Stimulated activated naive CD8-positive, alpha-beta T cell treated with anti-CD3 and anti-CD28 coated beads, Interleukin-15, Interleukin-2, amounts not matched to agents 100 ng/mL and 50 ng/mL, for 24 hours (primary cell): ENCODE measurements around the gene LAX1.
"Not testable (repeated sequence)": the region's sequence is repeated elsewhere in the genome, so short reads cannot be mapped to it uniquely, and the experiment has no call there.

ENCODE experiments used
- H3K27ac Mint-ChIP-seq: one replicate; pipeline ENCODE4 v1.8.0; 2021; ENCODE audit warnings: mild to moderate bottlenecking, mixed read lengths
- H3K27me3 Mint-ChIP-seq: one replicate; pipeline ENCODE4 v1.8.0; 2021; ENCODE audit warnings: mixed read lengths
- H3K36me3 Mint-ChIP-seq: one replicate; pipeline ENCODE4 v1.8.0; 2021; ENCODE audit warnings: low read depth, mixed read lengths
- H3K4me1 Mint-ChIP-seq: one replicate; pipeline ENCODE4 v1.8.0; 2021; ENCODE audit warnings: low read depth, mixed read lengths
- H3K4me3 Mint-ChIP-seq: one replicate; pipeline ENCODE4 v1.8.0; 2021; ENCODE audit warnings: mild to moderate bottlenecking, mixed read lengths
- H3K9me3 Mint-ChIP-seq: one replicate; pipeline ENCODE4 v1.8.0; 2021; ENCODE audit warnings: mixed read lengths

LAX1 gene, protein sequence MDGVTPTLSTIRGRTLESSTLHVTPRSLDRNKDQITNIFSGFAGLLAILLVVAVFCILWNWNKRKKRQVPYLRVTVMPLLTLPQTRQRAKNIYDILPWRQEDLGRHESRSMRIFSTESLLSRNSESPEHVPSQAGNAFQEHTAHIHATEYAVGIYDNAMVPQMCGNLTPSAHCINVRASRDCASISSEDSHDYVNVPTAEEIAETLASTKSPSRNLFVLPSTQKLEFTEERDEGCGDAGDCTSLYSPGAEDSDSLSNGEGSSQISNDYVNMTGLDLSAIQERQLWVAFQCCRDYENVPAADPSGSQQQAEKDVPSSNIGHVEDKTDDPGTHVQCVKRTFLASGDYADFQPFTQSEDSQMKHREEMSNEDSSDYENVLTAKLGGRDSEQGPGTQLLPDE

DNA sequence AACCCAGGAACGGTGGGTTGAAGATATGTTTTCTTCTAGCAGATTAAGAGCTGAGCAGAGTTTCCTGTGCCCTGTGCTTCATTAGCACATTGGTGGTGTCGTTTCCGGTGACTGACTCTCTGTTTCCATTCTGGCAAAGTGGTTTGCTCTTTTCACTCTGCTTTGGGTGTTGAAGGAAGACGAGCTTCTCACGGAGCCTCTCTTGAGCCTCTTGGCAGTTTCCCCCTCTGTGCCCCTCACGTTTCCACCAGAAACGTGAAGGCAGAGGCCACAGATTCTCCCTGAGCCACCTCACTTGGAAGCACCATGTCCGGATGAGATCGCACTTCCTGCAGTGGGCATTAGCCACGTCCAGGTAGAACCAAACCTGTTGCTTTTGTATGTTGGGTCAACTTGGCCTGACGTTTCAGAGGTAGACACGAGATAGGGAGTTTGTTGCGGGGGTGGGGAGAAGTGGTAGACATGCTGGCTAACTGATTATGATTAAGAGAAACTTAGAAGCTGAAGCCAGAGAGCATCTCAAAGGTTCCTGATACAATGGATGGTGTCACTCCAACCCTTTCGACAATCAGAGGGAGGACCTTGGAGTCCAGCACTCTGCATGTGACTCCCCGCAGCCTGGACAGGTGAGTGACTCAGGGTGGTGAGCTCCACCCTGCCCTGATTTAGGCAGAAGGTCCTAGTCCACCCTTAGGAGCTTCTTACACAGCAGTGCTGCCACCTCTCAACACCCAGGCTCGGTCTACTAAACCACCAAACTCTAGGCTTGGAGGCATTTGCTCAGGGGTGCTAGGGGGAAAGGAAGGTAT is at the start of gene LAX1:
Gene LAX1 (plus strand): TSS at position 155 of the 809 bp plus-strand sequence. CDS start 383 bp downstream, at position 538.
- peak within 1 kb of the TSS; percentile 99 for H3K4me3 Mint-ChIP-seq
- peak within 1 kb of the TSS; percentile 100 for H3K27ac Mint-ChIP-seq
- peaks cover 16% of the 10 kb centered on the region for H3K36me3 Mint-ChIP-seq
- no peaks in the 10 kb centered on the region for H3K27me3 Mint-ChIP-seq
- H3K9me3 Mint-ChIP-seq: no peaks in the 10 kb centered on the region
- H3K4me1 Mint-ChIP-seq: peaks cover 60% of the 10 kb centered on the region

DNA sequence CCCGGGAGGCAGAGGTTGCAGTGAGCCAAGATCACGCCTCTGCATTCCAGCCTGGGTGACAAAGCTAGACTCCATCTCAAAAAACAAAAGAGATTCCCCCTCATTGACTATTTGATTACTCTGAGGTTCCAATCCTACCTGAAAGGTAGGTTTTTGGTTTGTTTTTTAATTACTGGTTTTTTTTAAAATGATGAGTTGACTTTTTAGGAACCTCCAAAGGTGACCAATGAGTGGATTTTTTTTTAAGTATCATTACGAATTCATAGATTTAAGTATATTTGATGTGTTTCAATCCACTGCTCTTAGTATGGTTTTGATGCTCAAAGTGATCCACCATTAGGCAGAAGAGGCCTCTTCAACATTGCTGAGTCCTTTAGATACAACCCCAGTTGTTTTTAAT is 47.9 kb upstream of the LAX1 start:
- no peak overlapping the region for H3K4me3 Mint-ChIP-seq
- H3K36me3 Mint-ChIP-seq: peaks cover 10% of the 10 kb centered on the region
- H3K27ac Mint-ChIP-seq: no peak overlapping the region
- no peaks in the 10 kb centered on the region for H3K27me3 Mint-ChIP-seq
- H3K4me1 Mint-ChIP-seq: no peaks in the 10 kb centered on the region
- no peaks in the 10 kb centered on the region for H3K9me3 Mint-ChIP-seq

DNA sequence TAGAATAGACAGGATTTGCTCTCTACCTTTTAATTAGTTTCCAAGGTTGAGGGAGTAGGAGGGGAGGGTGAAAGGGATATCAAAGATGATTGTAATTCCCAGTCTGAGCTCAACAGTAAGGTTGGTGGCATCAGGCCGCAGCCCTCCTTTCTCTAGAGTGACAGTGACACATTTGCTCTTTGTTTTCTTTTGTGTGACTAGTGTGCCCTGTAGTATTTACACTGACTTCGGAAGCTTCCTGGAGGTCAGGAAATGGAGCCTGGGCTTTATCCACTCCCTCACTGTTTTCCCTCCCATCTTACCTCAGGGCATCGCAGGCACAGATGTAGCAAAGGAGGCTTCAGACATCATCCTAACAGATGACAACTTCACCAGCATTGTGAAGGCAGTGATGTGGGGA is 44.7 kb upstream of the LAX1 start:
- H3K4me3 Mint-ChIP-seq: no peak overlapping the region
- no peaks in the 10 kb centered on the region for H3K4me1 Mint-ChIP-seq
- peaks cover 4% of the 10 kb centered on the region for H3K36me3 Mint-ChIP-seq
- H3K9me3 Mint-ChIP-seq: no peaks in the 10 kb centered on the region
- no peak overlapping the region for H3K27ac Mint-ChIP-seq
- H3K27me3 Mint-ChIP-seq: no peaks in the 10 kb centered on the region

DNA sequence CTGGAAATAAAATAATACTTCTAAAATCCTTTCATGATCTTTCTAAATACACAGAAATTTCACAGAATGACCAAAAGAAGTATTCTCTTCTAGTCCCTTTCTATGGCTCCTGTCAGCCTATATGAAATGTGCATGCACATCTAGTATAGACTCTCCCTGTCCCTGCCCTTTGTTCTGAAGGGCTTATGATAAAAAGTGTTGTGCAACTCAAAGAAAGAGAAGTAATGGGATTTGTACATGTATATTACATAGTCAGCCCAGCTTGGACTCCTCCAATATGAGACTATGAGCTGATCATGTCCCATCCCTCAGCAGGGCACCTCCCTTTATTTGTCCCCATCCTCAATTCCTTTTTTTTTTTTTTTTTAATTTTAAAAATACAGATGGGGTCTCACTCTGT is 42.1 kb upstream of the LAX1 start:
- Mint-ChIP-seq H3K4me1 (no peaks in the 10 kb centered on the region), H3K9me3 (no peaks in the 10 kb centered on the region), H3K36me3 (peaks cover 12% of the 10 kb centered on the region), H3K27me3 (no peaks in the 10 kb centered on the region), H3K27ac (no peak overlapping the region), H3K4me3 (no peak overlapping the region)

GRCh38 chr1:203726417-203726867 is 38.5 kb upstream of the LAX1 start:
- Mint-ChIP-seq H3K27ac (no peak overlapping the region), H3K4me3 (no peak overlapping the region), H3K27me3 (no peaks in the 10 kb centered on the region), H3K9me3 (no peaks in the 10 kb centered on the region), H3K4me1 (no peaks in the 10 kb centered on the region), H3K36me3 (peaks cover 16% of the 10 kb centered on the region)

DNA sequence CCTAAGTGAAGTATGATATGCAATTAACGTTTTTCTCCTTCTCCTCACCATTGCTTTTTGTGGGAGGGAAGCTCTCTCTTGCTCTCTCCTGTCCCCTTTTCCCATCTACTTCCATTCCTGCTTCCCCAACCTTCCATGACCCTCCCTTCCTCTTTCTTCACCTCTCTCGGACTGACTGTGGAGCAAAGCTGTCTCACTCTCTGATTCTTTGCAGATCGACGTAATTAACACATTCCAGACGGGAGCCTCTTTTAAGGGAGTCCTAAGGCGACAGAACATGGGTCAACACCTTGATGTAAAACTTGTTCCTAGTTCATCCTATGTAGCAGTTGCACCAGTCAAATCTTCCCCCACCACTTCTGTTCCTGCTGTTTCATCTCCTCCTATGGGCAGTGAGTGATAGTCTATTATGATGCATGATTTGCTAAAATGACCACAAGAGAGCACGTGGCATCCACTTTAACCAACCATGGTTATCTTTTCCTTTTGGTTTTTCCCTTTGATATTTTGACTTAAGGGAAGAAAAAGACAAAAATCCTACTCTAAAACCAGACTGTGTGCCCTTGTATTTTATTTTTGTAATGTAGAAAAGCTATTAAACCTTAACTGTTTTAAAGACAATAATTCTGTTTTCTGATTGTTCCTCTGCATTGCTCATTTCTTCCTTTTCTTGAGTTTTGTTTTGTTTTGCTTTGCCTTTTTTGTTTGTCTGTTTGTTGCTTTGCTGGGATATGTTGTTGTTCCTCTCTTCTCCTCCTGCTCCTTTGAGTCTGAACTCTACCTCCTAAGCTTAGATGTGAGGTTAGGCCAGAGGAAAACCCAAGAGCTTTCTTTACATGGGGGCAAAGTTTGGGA is 31.7 kb upstream of the LAX1 start:
- no peaks in the 10 kb centered on the region for H3K9me3 Mint-ChIP-seq
- no peaks in the 10 kb centered on the region for H3K27me3 Mint-ChIP-seq
- H3K27ac Mint-ChIP-seq: peak overlapping the region; percentile 7
- no peak overlapping the region for H3K4me3 Mint-ChIP-seq
- H3K36me3 Mint-ChIP-seq: peaks cover 13% of the 10 kb centered on the region
- peaks cover 5% of the 10 kb centered on the region for H3K4me1 Mint-ChIP-seq

- Mint-ChIP-seq H3K4me3 (no peak overlapping the region), H3K4me1 (peaks cover 17% of the 10 kb centered on the region), H3K27me3 (no peaks in the 10 kb centered on the region), H3K36me3 (peaks cover 17% of the 10 kb centered on the region), H3K9me3 (no peaks in the 10 kb centered on the region), H3K27ac (no peak overlapping the region)
Measured at GRCh38 chr1:203742436-203742835, 22.5 kb upstream of the LAX1 start.

GRCh38 chr1:203743091-203743571 is 21.9 kb upstream of the LAX1 start:
- Mint-ChIP-seq H3K9me3 (no peaks in the 10 kb centered on the region), H3K4me1 (peaks cover 17% of the 10 kb centered on the region), H3K27me3 (no peaks in the 10 kb centered on the region), H3K4me3 (no peak overlapping the region), H3K27ac (no peak overlapping the region), H3K36me3 (peaks cover 17% of the 10 kb centered on the region)

GRCh38 chr1:203744075-203744972 is 20.7 kb upstream of the LAX1 start:
- peaks cover 17% of the 10 kb centered on the region for H3K4me1 Mint-ChIP-seq
- peak overlapping the region; percentile 87 for H3K27ac Mint-ChIP-seq
- H3K9me3 Mint-ChIP-seq: no peaks in the 10 kb centered on the region
- H3K27me3 Mint-ChIP-seq: no peaks in the 10 kb centered on the region
- peaks cover 17% of the 10 kb centered on the region for H3K36me3 Mint-ChIP-seq
- peak overlapping the region; percentile 55 for H3K4me3 Mint-ChIP-seq

DNA sequence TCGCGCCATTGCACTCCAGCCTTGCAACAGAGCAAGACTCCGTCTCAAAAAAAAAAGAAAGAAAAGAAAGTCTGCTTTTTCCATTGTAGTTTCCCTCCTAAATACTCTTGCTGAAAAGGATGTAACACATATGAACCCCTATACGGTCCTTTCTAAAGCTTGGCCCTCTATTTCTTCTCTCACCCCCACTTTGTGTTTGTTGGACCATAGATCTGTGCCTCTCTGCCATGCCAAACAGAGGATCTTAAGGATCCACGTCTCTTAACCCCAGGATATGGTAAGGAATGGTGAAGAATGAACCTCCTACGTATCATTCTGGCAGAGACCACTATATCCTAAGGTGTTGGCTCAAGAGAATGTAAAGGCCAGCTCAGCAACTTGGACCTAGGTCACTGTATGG is 18.7 kb upstream of the LAX1 start:
- no peaks in the 10 kb centered on the region for H3K27me3 Mint-ChIP-seq
- no peak overlapping the region for H3K4me3 Mint-ChIP-seq
- no peak overlapping the region for H3K27ac Mint-ChIP-seq
- peaks cover 8% of the 10 kb centered on the region for H3K36me3 Mint-ChIP-seq
- H3K9me3 Mint-ChIP-seq: no peaks in the 10 kb centered on the region
- peaks cover 17% of the 10 kb centered on the region for H3K4me1 Mint-ChIP-seq

GRCh38 chr1:203751051-203751450 is 13.9 kb upstream of the LAX1 start:
- Mint-ChIP-seq H3K4me1 (peaks cover 30% of the 10 kb centered on the region), H3K27ac (no peak overlapping the region), H3K36me3 (no peaks in the 10 kb centered on the region), H3K9me3 (no peaks in the 10 kb centered on the region), H3K27me3 (no peaks in the 10 kb centered on the region), H3K4me3 (no peak overlapping the region)

GRCh38 chr1:203751618-203752361 is 13.2 kb upstream of the LAX1 start:
- H3K36me3 Mint-ChIP-seq, H3K27me3 Mint-ChIP-seq, H3K9me3 Mint-ChIP-seq, H3K27ac Mint-ChIP-seq, H3K4me3 Mint-ChIP-seq: not testable (repeated sequence)
- H3K4me1 Mint-ChIP-seq: peaks cover 37% of the 10 kb centered on the region

DNA sequence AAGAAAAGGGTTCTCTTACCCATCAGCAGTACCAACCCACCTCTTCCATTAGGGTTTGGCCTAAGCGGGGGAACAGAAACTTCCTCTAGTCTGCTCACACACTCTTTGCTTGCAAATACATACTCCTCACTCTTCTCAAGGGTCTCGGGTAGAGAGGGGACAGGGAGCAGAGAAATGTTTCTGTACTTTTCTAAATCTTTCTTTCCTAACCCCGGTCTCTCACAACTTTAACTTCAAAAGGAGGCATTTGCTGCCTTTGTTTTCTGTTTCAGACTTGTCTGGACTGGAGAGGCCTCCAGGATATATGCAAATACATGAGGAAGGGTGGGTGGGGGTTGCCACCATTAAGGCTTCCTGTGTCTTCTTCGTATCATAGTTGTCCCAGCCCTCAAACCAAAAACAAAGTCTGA is 10.5 kb upstream of the LAX1 start:
- H3K4me1 Mint-ChIP-seq: peaks cover 39% of the 10 kb centered on the region
- H3K36me3 Mint-ChIP-seq: no peaks in the 10 kb centered on the region
- H3K4me3 Mint-ChIP-seq: peak overlapping the region; percentile 6
- H3K27ac Mint-ChIP-seq: peak overlapping the region; percentile 92
- H3K9me3 Mint-ChIP-seq: no peaks in the 10 kb centered on the region
- no peaks in the 10 kb centered on the region for H3K27me3 Mint-ChIP-seq
